GM12878 (cell line): ENCODE data around the gene MCF2L2. TPM values are rescaled to one million over a fixed set of nuclear protein-coding genes. Genes with fewer than 3 reads are reported as not detected.
A peak's percentile ranks its signal among the peaks of the same experiment; 100 is the strongest.

Experiments
- ATAC-seq: fragments of 200-7000 bp; cut with Tn5 transposase; 3 replicates; pipeline ENCODE4 v1.9.1; 2020; ENCODE audit warnings: mild to moderate bottlenecking, moderate library complexity
- BruUV-seq: library from RNA; stranded (reverse); fragments of 400-500 nt; replicated peaks from 2 replicates; lab custom pipeline; 2021; lab: Mats Ljungman, UMichigan
- CTCF ChIA-PET: fragments of 300-600 bp; sonication (Branson Sonifier 250); formaldehyde crosslinking; extraction: SDS; loops from one replicate; lab custom pipeline; 2021; ENCODE audit warnings: inconsistent platforms; lab: Yijun Ruan, JAX
- POLR2A ChIA-PET: fragments of 350-600 bp; formaldehyde crosslinking; extraction: SDS; loops from one replicate; lab custom pipeline; 2021; ENCODE audit warnings: inconsistent platforms; lab: Charles Lee
- RAD21 ChIA-PET: fragments of 300-600 bp; sonication (Branson Sonifier 250); formaldehyde crosslinking; loops from one replicate; lab custom pipeline; 2023; ENCODE audit warnings: antibody characterized with exemption; ENCODE audit not compliant: unreplicated experiment; lab: Charles Lee
- SMC1A ChIA-PET: fragments of 300-600 bp; sonication (Branson Sonifier 250); formaldehyde crosslinking; loops from one replicate; lab custom pipeline; 2023; ENCODE audit not compliant: unreplicated experiment, uncharacterized antibody; lab: Charles Lee
- DNase-seq: peaks from one replicate; pipeline ENCODE4 v3.0.0-alpha.2; 2011; ENCODE audit warnings: low read depth, low spot score
- FAIRE-seq: peaks from 3 replicates; lab custom pipeline; 2011; peaks lifted over from hg19 to GRCh38; lab: Jason Lieb, UNC
- H2AFZ ChIP-seq: 2 replicates; pipeline ENCODE4 v1.6.0; 2011; ENCODE audit warnings: low read depth, low read length, control low read depth; ENCODE audit not compliant: control insufficient read depth
- H3K27ac ChIP-seq: 2 replicates; pipeline ENCODE4 v1.5.1; 2011; ENCODE audit warnings: control low read depth; ENCODE audit not compliant: control insufficient read depth, insufficient read depth
- H3K27me3 ChIP-seq, 2 experiments: replicated peaks in 1 of 2; 2 replicates each; pipeline versions ENCODE4 v1.6.0 to v1.6.1; 2011; ENCODE audit warnings: low read length in 1 of 2; ENCODE audit not compliant: control insufficient read depth in 2 of 2, insufficient read depth in 2 of 2
- H3K36me3 ChIP-seq, 2 experiments: 2 replicates each; pipeline ENCODE4 v1.5.1; 2011; ENCODE audit warnings: low read length in 1 of 2; ENCODE audit not compliant: control insufficient read depth in 2 of 2, insufficient read depth in 2 of 2
- H3K4me1 ChIP-seq: 2 replicates; pipeline ENCODE4 v1.6.1; 2011; ENCODE audit warnings: mild to moderate bottlenecking, low read length, moderate library complexity, mixed read lengths; ENCODE audit not compliant: control insufficient read depth, insufficient read depth
- H3K4me2 ChIP-seq: 2 replicates; pipeline ENCODE4 v1.6.0; 2011; ENCODE audit warnings: control low read depth; ENCODE audit not compliant: control insufficient read depth, insufficient read depth
- H3K4me3 ChIP-seq: fragments of 200-600 bp; sonication (generic); 2 replicates; pipeline ENCODE4 v1.5.1; 2016
- H3K79me2 ChIP-seq: 2 replicates; pipeline ENCODE4 v1.6.0; 2011; ENCODE audit warnings: low read length; ENCODE audit not compliant: control insufficient read depth, insufficient read depth
- H3K9ac ChIP-seq: 2 replicates; pipeline ENCODE4 v1.8.0; 2011; ENCODE audit warnings: low read length, control low read depth, mixed read lengths; ENCODE audit not compliant: control insufficient read depth, insufficient read depth
- H3K9me3 ChIP-seq: replicated peaks from 3 replicates; pipeline ENCODE4 v1.5.1; 2011; ENCODE audit warnings: mild to moderate bottlenecking, low read length; ENCODE audit not compliant: control insufficient read depth, insufficient read depth
- H4K20me1 ChIP-seq: 2 replicates; pipeline ENCODE4 v1.6.0; 2011; ENCODE audit not compliant: control insufficient read depth, insufficient read depth
- ATF7 ChIP-seq: fragments of 450-650 bp; IDR thresholded peaks from 2 replicates; pipeline ENCODE4 v1.6.1; 2016; ENCODE audit warnings: low read depth, mild to moderate bottlenecking
- BCL3 ChIP-seq: IDR thresholded peaks from 2 replicates; pipeline ENCODE4 v1.6.1; 2011; ENCODE audit warnings: borderline replicate concordance, low read depth, mild to moderate bottlenecking, moderate library complexity, low read length; ENCODE audit not compliant: insufficient read depth, poor library complexity, severe bottlenecking
- CBFB ChIP-seq: IDR thresholded peaks from 2 replicates; pipeline ENCODE4 v1.6.1; 2016; ENCODE audit warnings: antibody characterized with exemption, low read depth
- IRF4 ChIP-seq: IDR thresholded peaks from 2 replicates; pipeline ENCODE4 v1.6.1; 2011; ENCODE audit warnings: low read depth, low read length
- MEF2A ChIP-seq: IDR thresholded peaks from 2 replicates; pipeline ENCODE4 v1.6.1; 2011; ENCODE audit warnings: low read depth, mild to moderate bottlenecking, low read length, moderate library complexity; ENCODE audit not compliant: insufficient read depth
- MXI1 ChIP-seq: fragments of 150-350 bp; IDR thresholded peaks from 2 replicates; pipeline ENCODE4 v1.6.1; 2011; ENCODE audit warnings: low read depth, mild to moderate bottlenecking, inconsistent platforms, low read length, improper control_type of control experiment
- NBN ChIP-seq: fragments of 450-650 bp; IDR thresholded peaks from 2 replicates; pipeline ENCODE4 v1.6.1; 2016
- NFIC ChIP-seq: IDR thresholded peaks from 2 replicates; pipeline ENCODE4 v1.6.1; 2012; ENCODE audit warnings: low read depth, mild to moderate bottlenecking, inconsistent platforms, low read length, moderate library complexity
- PAX5 ChIP-seq: IDR thresholded peaks from 2 replicates; pipeline ENCODE4 v1.6.1; 2011; ENCODE audit warnings: low read depth, low read length, borderline replicate concordance
- PML ChIP-seq: IDR thresholded peaks from 2 replicates; pipeline ENCODE4 v1.6.1; 2012; ENCODE audit warnings: low read length, inconsistent platforms
- POLR2AphosphoS5 ChIP-seq: IDR thresholded peaks from 2 replicates; pipeline ENCODE4 v1.6.1; 2011; ENCODE audit warnings: mild to moderate bottlenecking, low read length, inconsistent platforms
- RAD21 ChIP-seq: IDR thresholded peaks from 2 replicates; pipeline ENCODE4 v1.6.1; 2011; ENCODE audit warnings: mild to moderate bottlenecking, low read depth, low read length, moderate library complexity; ENCODE audit not compliant: insufficient read depth
- RB1 ChIP-seq: fragments of 450-650 bp; formaldehyde crosslinking; IDR thresholded peaks from 2 replicates; pipeline ENCODE4 v1.6.1; 2017; ENCODE audit warnings: mild to moderate bottlenecking, borderline replicate concordance
- STAT3 ChIP-seq: IDR thresholded peaks from 2 replicates; pipeline ENCODE4 v1.6.1; 2011; ENCODE audit warnings: low read depth, low read length, improper control_type of control experiment
- SUZ12 ChIP-seq: fragments of 200-600 bp; sonication (generic); IDR thresholded peaks from one replicate; pipeline ENCODE4 v1.6.1; 2018; ENCODE audit warnings: antibody characterized with exemption, mild to moderate bottlenecking; ENCODE audit not compliant: unreplicated experiment
- ZBTB4 ChIP-seq: fragments of 450-650 bp; formaldehyde crosslinking; IDR thresholded peaks from 2 replicates; pipeline ENCODE4 v1.4.0; 2022; ENCODE audit warnings: mild to moderate bottlenecking, moderate library complexity
- WGBS: methylation state at CpG from one replicate; pipeline ENCODE4 v1.1.6; 2016; ENCODE audit warnings: low lambda C conversion rate; ENCODE audit not compliant: insufficient replicate concordance, insufficient coverage; ENCODE audit errors: missing lambda C conversion rate; 5-methylcytosine and 5-hydroxymethylcytosine counted together
- in situ Hi-C: fragments of 300-500 bp; cut with MboI; formaldehyde crosslinking; loops from 9 replicates; pipeline ENCODE4 v1.14.3; 2018; ENCODE audit warnings: mixed read lengths
- intact Hi-C: fragments of 100-400 bp; cut with micrococcal nuclease; formaldehyde crosslinking; loops from one replicate; pipeline ENCODE4 v1.14.2; 2022; ENCODE audit not compliant: unreplicated experiment
- polyA plus RNA-seq, 11 experiments: library from polyadenylated mRNA; depleted of rRNA in 4 of 11; unstranded in 6 of 11; stranded (reverse) in 5 of 11; fragments of >200 nt; fragmentation: Nextera tagmentation in 4 of 11; fragmentation: Illumina TruSeq in 1 of 11; extraction: Ambion mirVana in 4 of 11; extraction: Trizol in 1 of 11; gene quantifications; 1 replicate in 1 of 11; 2 replicates in 10 of 11; pipeline versions ENCODE4 v1.2.1 to v1.2.3, GENCODE V29; 2011 to 2016; ENCODE audit warnings: inconsistent platforms in 2 of 11, missing spikeins in 2 of 11, low read depth in 1 of 11
- total RNA-seq, 4 experiments: library from RNA; depleted of rRNA in 3 of 4; stranded (reverse); fragments of >200 nt in 3 of 4; fragmentation: Illumina TruSeq in 1 of 4; extraction: Trizol in 1 of 4; gene quantifications; 2 replicates each; pipeline versions ENCODE4 v1.2.1 to v1.2.3, GENCODE V29; 2013 to 2021

Gene MCF2L2
- total and polyA plus RNA-seq, 10 of the 15 experiments (the other 5 are each of a cell fraction or from before 2014, with no cell fraction given): 0.37 to 2.8 (median 1.4) TPM

DNA sequence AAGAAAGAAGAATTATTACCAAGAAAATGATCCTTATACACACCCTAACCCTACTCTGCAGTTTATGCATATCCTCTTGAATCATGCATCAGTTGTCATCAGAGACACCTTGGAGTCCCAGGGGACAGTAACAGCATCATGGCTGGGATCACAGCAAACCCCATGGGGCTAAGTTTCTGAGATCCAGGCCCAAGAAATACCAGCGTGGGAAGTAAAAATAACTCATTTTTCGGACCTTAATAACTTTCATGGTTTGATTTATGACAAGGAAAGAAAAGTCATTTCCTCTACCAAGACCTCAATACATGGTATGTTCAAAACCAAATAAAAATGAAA is 214.2 kb downstream of the MCF2L2 start (continued):
- no peak for TF ChIP-seq CBFB
- TF ChIP-seq, all 136 proteins: peak for 4

DNA sequence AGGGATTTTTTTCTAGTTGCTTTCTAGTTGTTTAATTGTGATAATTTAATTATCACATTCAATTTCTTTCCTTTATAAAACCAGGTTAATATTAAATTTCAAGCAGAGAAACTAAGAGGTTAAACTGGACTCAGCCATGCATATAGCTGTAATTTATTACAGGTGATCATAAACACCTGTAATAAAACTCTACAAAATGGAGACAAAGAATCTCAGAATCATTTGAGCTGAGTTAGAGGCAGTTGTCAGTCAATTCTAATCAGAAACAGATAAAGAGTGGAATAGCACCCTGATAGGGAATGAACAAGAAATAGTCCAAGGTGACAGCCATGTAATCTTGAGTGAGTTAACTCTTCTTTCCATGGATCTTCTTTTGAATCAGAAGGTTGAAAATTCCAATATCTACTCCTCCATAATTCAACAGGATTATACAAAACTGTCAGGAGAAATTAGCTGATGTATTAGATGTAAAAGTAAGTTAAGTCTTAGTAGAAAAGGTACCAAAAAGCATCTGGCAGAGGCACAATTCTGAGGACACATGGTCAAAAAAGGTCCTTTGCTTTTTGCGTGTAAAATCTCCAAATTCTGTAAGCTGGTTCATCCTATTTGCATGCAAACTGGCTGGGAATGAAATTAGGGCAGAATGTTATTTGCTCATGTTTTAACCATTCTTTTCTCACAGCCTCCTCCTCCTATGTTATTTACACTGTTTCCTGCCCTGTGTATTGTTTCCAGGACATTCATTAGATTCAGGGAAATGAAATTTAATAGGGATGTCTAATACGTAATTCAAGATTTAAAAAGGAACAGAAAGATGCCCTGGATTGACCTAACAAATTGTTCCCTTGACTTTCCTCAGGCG is 214.8 kb downstream of the MCF2L2 start:
- in situ Hi-C loops: no loop called here
- H3K27ac ChIP-seq: no peak overlapping the region
- ATAC-seq (0 out of 3 replicates have a peak, but pooled peaks have one; percentile 15), DNase-seq (no peak), FAIRE-seq (no peak)
- ChIA-PET RAD21 (interaction anchor here (0.8 to 2.3 kb wide), 3 partner anchors 28 to 168 kb away, joined by 3 to 11 read pairs (median 8); no protein-coding TSS in a partner anchor), CTCF (interaction anchor here (0.9 to 1.8 kb wide), 3 partner anchors 23 to 72 kb away, joined by 3 to 4 read pairs (median 3); no protein-coding TSS in a partner anchor), SMC1A (interaction anchor here (0.7 to 1.3 kb wide), 6 partner anchors 12 to 169 kb away, joined by 3 read pairs; no protein-coding TSS in a partner anchor), POLR2A (interaction anchor here (0.7 kb wide), 1 partner anchor 88 kb away, joined by 3 read pairs; no protein-coding TSS in a partner anchor)
- intact Hi-C loops: no loop called here
- H3K4me1 ChIP-seq: no peaks in the 10 kb centered on the region
- H3K36me3 ChIP-seq: no peaks in the 10 kb centered on the region
- H2AFZ ChIP-seq: no peak overlapping the region
- 0 out of 4 replicates have a peak, but pooled peaks cover 0 to 3% of the 10 kb centered on the region in 2 experiments for H3K27me3 ChIP-seq
- H3K79me2 ChIP-seq: no peaks in the 10 kb centered on the region
- H3K4me3 ChIP-seq: no peak overlapping the region
- H4K20me1 ChIP-seq: no peaks in the 10 kb centered on the region
- no peak overlapping the region for H3K4me2 ChIP-seq
- H3K9ac ChIP-seq: no peak overlapping the region
- no peaks in the 10 kb centered on the region; the same call in 2 of the 3 replicates for H3K9me3 ChIP-seq
- WGBS: 61% methylated on average over 3 of the region's 3 CpGs
- BruUV-seq: no TSS peak
- TF ChIP-seq NFIC (no peak), ATF7 (no peak), MXI1 (no peak), MEF2A (no peak), STAT3 (no peak), NBN (no peak), ZBTB4 (CRISPR knock-in tag) (no peak), RB1 (no peak), BCL3 (no peak), RAD21 (no peak), IRF4 (no peak), PAX5 (no peak), SUZ12 (no peak), POLR2AphosphoS5 (no peak), PML (no peak)
